IMR-90 (cell line): ENCODE results near the gene CDH23. TPM values are rescaled to one million over a fixed set of nuclear protein-coding genes. Genes with fewer than 3 reads are reported as not detected.
A peak's percentile ranks its signal among the peaks of the same experiment; 100 is the strongest.

ENCODE experiments used
- ATAC-seq: fragments of 200-7000 bp; cut with Tn5 transposase; 2 replicates; pipeline ENCODE4 v1.9.1; 2020; ENCODE audit warnings: low read depth, mild to moderate bottlenecking, moderate library complexity
- BruUV-seq: library from RNA; stranded (reverse); fragments of 400-500 nt; replicated peaks from 2 replicates; lab custom pipeline; 2021; lab: Mats Ljungman, UMichigan
- CTCF ChIA-PET: fragments of 300-600 bp; formaldehyde crosslinking; extraction: SDS; loops from one replicate; lab custom pipeline; 2021; ENCODE audit warnings: antibody characterized with exemption; lab: Yijun Ruan, JAX
- POLR2A ChIA-PET: fragments of 300-600 bp; sonication (Branson Sonifier 250); formaldehyde crosslinking; loops from one replicate; lab custom pipeline; 2022; ENCODE audit warnings: antibody characterized with exemption; ENCODE audit not compliant: unreplicated experiment; lab: Charles Lee
- DNase-seq: peaks from one replicate; pipeline ENCODE4 v3.0.0; 2013
- H2AFZ ChIP-seq: replicated peaks from 2 replicates; pipeline ENCODE3; 2013; ENCODE audit warnings: low read length, mild to moderate bottlenecking; ENCODE audit not compliant: poor library complexity
- H2AK5ac ChIP-seq: 2 replicates; pipeline ENCODE4 v1.6.1; 2013; ENCODE audit warnings: low read depth, low read length, inconsistent platforms
- H2AK9ac ChIP-seq: replicated peaks from 2 replicates; pipeline ENCODE3; 2013; ENCODE audit warnings: mild to moderate bottlenecking, low read depth, low read length, moderate library complexity; ENCODE audit not compliant: poor library complexity
- H2BK120ac ChIP-seq: 2 replicates; pipeline ENCODE4 v1.6.1; 2013; ENCODE audit warnings: low read depth, low read length, inconsistent platforms
- H2BK15ac ChIP-seq: 3 replicates; pipeline ENCODE4 v1.6.1; 2013; ENCODE audit warnings: low read depth, low read length, inconsistent platforms
- H2BK20ac ChIP-seq: 2 replicates; pipeline ENCODE4 v1.6.1; 2013; ENCODE audit warnings: low read depth, mild to moderate bottlenecking, inconsistent platforms, low read length, moderate library complexity
- H2BK5ac ChIP-seq: 2 replicates; pipeline ENCODE4 v1.6.1; 2013; ENCODE audit warnings: mild to moderate bottlenecking, low read depth, low read length, inconsistent platforms; ENCODE audit not compliant: poor library complexity, severe bottlenecking
- H3K14ac ChIP-seq: replicated peaks from 2 replicates; pipeline ENCODE4 v1.6.1; 2013; ENCODE audit warnings: low read depth, low read length, inconsistent platforms
- H3K18ac ChIP-seq: 2 replicates; pipeline ENCODE4 v1.6.1; 2013; ENCODE audit warnings: low read depth, low read length, control low read depth
- H3K23ac ChIP-seq: 2 replicates; pipeline ENCODE4 v1.6.1; 2013; ENCODE audit warnings: low read depth, low read length, inconsistent platforms
- H3K27ac ChIP-seq: 2 replicates; pipeline ENCODE4 v1.5.1; 2013; ENCODE audit warnings: mild to moderate bottlenecking, control low read depth, low read length; ENCODE audit not compliant: insufficient read depth
- H3K27me3 ChIP-seq: 2 replicates; pipeline ENCODE4 v1.6.1; 2013; ENCODE audit warnings: low read length; ENCODE audit not compliant: control insufficient read depth, insufficient read depth
- H3K36me3 ChIP-seq: 2 replicates; pipeline ENCODE4 v1.6.1; 2013; ENCODE audit warnings: low read length, mixed read lengths; ENCODE audit not compliant: control insufficient read depth, insufficient read depth
- H3K4ac ChIP-seq: 2 replicates; pipeline ENCODE4 v1.6.1; 2013; ENCODE audit warnings: low read depth, low read length, inconsistent platforms
- H3K4me1 ChIP-seq: 2 replicates; pipeline ENCODE4 v1.6.1; 2013; ENCODE audit warnings: low read length, mixed read lengths; ENCODE audit not compliant: control insufficient read depth, insufficient read depth
- H3K4me2 ChIP-seq: 2 replicates; pipeline ENCODE4 v1.6.1; 2013; ENCODE audit warnings: low read depth, mild to moderate bottlenecking, control low read depth, low read length, moderate library complexity
- H3K4me3 ChIP-seq: 2 replicates; pipeline ENCODE4 v1.5.1; 2013; ENCODE audit warnings: low read depth, mild to moderate bottlenecking, control low read depth, low read length, moderate library complexity; ENCODE audit not compliant: insufficient read depth
- H3K56ac ChIP-seq: 2 replicates; pipeline ENCODE4 v1.6.1; 2013; ENCODE audit warnings: low read length, inconsistent platforms; ENCODE audit not compliant: insufficient read depth; ENCODE audit errors: extremely low read depth
- H3K79me1 ChIP-seq, 2 experiments: 2 replicates each; pipeline ENCODE4 v1.6.1; 2013; ENCODE audit warnings: low read length in 2 of 2, inconsistent platforms in 1 of 2, low read depth in 1 of 2
- H3K9ac ChIP-seq: 2 replicates; pipeline ENCODE4 v1.6.1; 2013; ENCODE audit warnings: low read depth, low read length, control low read depth
- H3K9me1 ChIP-seq: 2 replicates; pipeline ENCODE4 v1.6.1; 2013; ENCODE audit warnings: low read length, inconsistent platforms; ENCODE audit not compliant: insufficient read depth
- H3K9me3 ChIP-seq: 2 replicates; pipeline ENCODE4 v1.6.1; 2013; ENCODE audit warnings: low read length; ENCODE audit not compliant: control insufficient read depth, insufficient read depth
- H4K20me1 ChIP-seq: 2 replicates; pipeline ENCODE4 v1.6.1; 2013; ENCODE audit warnings: low read length, inconsistent platforms; ENCODE audit not compliant: insufficient read depth
- H4K5ac ChIP-seq: 2 replicates; pipeline ENCODE4 v1.6.1; 2013; ENCODE audit warnings: mild to moderate bottlenecking, low read depth, low read length, control low read depth
- H4K8ac ChIP-seq, 2 experiments: 2 replicates each; pipeline ENCODE4 v1.6.1; 2013; ENCODE audit warnings: low read depth in 2 of 2, low read length in 2 of 2, control low read depth in 1 of 2, inconsistent platforms in 1 of 2
- H4K91ac ChIP-seq: 2 replicates; pipeline ENCODE4 v1.6.1; 2013; ENCODE audit warnings: low read depth, low read length, inconsistent platforms; ENCODE audit not compliant: insufficient read depth
- CTCF ChIP-seq: conservative IDR thresholded peaks from 2 replicates; pipeline ENCODE4 v1.5.1; 2012; ENCODE audit warnings: mild to moderate bottlenecking, low read depth, low read length, improper control_type of control experiment
- ELK1 ChIP-seq: fragments of 150-350 bp; IDR thresholded peaks from 2 replicates; pipeline ENCODE4 v1.6.1; 2016; ENCODE audit warnings: low read depth, mild to moderate bottlenecking, low read length, moderate library complexity, borderline replicate concordance
- FOS ChIP-seq: fragments of 150-350 bp; IDR thresholded peaks from 2 replicates; pipeline ENCODE4 v1.6.1; 2016; ENCODE audit warnings: low read depth, low read length
- MAFK ChIP-seq: IDR thresholded peaks from 2 replicates; pipeline ENCODE4 v1.6.1; 2012; ENCODE audit warnings: low read depth, low read length, improper control_type of control experiment
- WGBS, 2 experiments: methylation state at CpG; one replicate each; pipeline versions ENCODE4 v1.1.5 to v1.1.7; 2013; ENCODE audit warnings: missing lambda C conversion rate in 2 of 2; ENCODE audit not compliant: insufficient read length in 1 of 2; ENCODE audit errors: extremely low coverage in 2 of 2; 5-methylcytosine and 5-hydroxymethylcytosine counted together
- dilution Hi-C: fragments of 300-500 bp; cut with HindIII; formaldehyde crosslinking; loops from one replicate; pipeline ENCODE4 v1.14.3; 2018; ENCODE audit warnings: low sequenced_read_pairs; ENCODE audit not compliant: unreplicated experiment
- in situ Hi-C: fragments of 300-500 bp; cut with MboI; formaldehyde crosslinking; loops from 3 replicates; pipeline ENCODE4 v1.14.3; 2019; ENCODE audit warnings: low sequenced_read_pairs, inconsistent platforms, mixed read lengths
- intact Hi-C: fragments of 100-400 bp; cut with micrococcal nuclease; formaldehyde crosslinking; loops from 2 replicates; pipeline ENCODE4 v1.10.0; 2022
- polyA plus RNA-seq, 3 experiments: library from polyadenylated mRNA; depleted of rRNA; stranded (reverse); fragments of >200 nt; gene quantifications; 2 replicates each; pipeline ENCODE4 v1.2.3, GENCODE V29; 2012; ENCODE audit warnings: low replicate concordance in 1 of 3
- total RNA-seq: library from RNA; depleted of rRNA; stranded (reverse); fragments of >200 nt; gene quantifications from 2 replicates; pipeline ENCODE4 v1.2.3, GENCODE V29; 2012

The CDH23 gene
- total and polyA plus RNA-seq, 2 of the 4 experiments (the other 2 are of a cell fraction), result under 0.01 to 0.03 TPM

- no peak overlapping the region for H3K18ac ChIP-seq
- H3K4me3 ChIP-seq, result no peak overlapping the region
- H3K9ac ChIP-seq, result no peak overlapping the region
- no peak overlapping the region for H3K27ac ChIP-seq
- no peak overlapping the region for H4K91ac ChIP-seq
- H3K23ac ChIP-seq, result no peak overlapping the region
- in situ Hi-C loops, result no loop called here
- BruUV-seq, result no TSS peak
- no peaks in the 10 kb centered on the region for H3K79me1 ChIP-seq
- no peak overlapping the region for H4K5ac ChIP-seq
- TF ChIP-seq CTCF, result no peak
- TF ChIP-seq ELK1, result 0 out of 2 replicates have a peak, but pooled peaks have one; percentile 72
- no peak for TF ChIP-seq FOS
- TF ChIP-seq MAFK, result no peak
- H4K8ac ChIP-seq, result no peak overlapping the region
- no peak overlapping the region for H2AK9ac ChIP-seq
- H3K14ac ChIP-seq, result no peak overlapping the region
- CTCF ChIA-PET, result interaction anchor here (0.5 to 1.1 kb wide), 2 partner anchors 39 to 703 kb away, joined by 3 to 6 read pairs; no protein-coding TSS in a partner anchor
- no peaks in the 10 kb centered on the region for H3K9me3 ChIP-seq
- H3K4me2 ChIP-seq, result no peak overlapping the region
- POLR2A ChIA-PET, result no interaction called here
- no peak overlapping the region for H3K4ac ChIP-seq
- no peak overlapping the region for H2BK15ac ChIP-seq
- WGBS, 2 experiments, result no CpG with 5 or more reads among the region's 10 CpGs
- no peak for DNase-seq
- no peak overlapping the region for H2AK5ac ChIP-seq
- no peak overlapping the region for H2AFZ ChIP-seq
- intact Hi-C loops, result no loop called here
- peaks cover 19% of the 10 kb centered on the region; the same call in 1 of the 2 replicates for H3K27me3 ChIP-seq
- no peak overlapping the region for H2BK120ac ChIP-seq
- H3K36me3 ChIP-seq, result no peaks in the 10 kb centered on the region
- dilution Hi-C loops, result no loop called here
- H3K9me1 ChIP-seq, result no peaks in the 10 kb centered on the region; the same call in 1 of the 2 replicates
- H3K4me1 ChIP-seq, result no peaks in the 10 kb centered on the region
- no peak overlapping the region for H2BK20ac ChIP-seq
- H3K56ac ChIP-seq, result no peak overlapping the region
- ATAC-seq, result no peak
- H2BK5ac ChIP-seq, result no peak overlapping the region
- H4K20me1 ChIP-seq, result no peaks in the 10 kb centered on the region; the same call in 1 of the 2 replicates
Observed at GRCh38 chr10:71531485-71532446, 135.0 kb downstream of the CDH23 start.
